A673 (cell line): ENCODE measurements around the gene CTNNBL1.

ENCODE experiments used
- CTCF ChIP-seq: fragments of 300-800, 200-600 bp; sonication (generic); conservative IDR thresholded peaks from 2 replicates; pipeline ENCODE4 v1.5.1; 2017; ENCODE audit warnings: low read depth, mild to moderate bottlenecking, antibody characterized with exemption, low read length, moderate library complexity, mixed read lengths
- EZH2 ChIP-seq: fragments of 200-600 bp; sonication (generic); IDR thresholded peaks from 2 replicates; pipeline ENCODE4 v1.6.1; 2017; ENCODE audit warnings: borderline replicate concordance, low read depth, mild to moderate bottlenecking, mixed read lengths, antibody characterized with exemption, low read length; ENCODE audit not compliant: poor library complexity, severe bottlenecking

GRCh38 chr20:37686762-37687477, 6.9 kb upstream of the CTNNBL1 start:
- TF ChIP-seq CTCF (no peak), EZH2 (no peak)
